ENCODE measurements around the gene THAP4.
"Not testable (repeated sequence)": the region's sequence is repeated elsewhere in the genome, so short reads cannot be mapped to it uniquely, and the experiment has no call there.

GRCh38 chr2:241589863-241590262 lies 47.1 kb downstream of the THAP4 start:
- not testable (repeated sequence) for TF ChIP-seq KAT7 (CRISPR knock-in tag; IDR thresholded peaks at IDR 0.05; ENCODE audit: borderline replicate concordance); CTCF (IDR thresholded peaks at IDR 0.05); ZBTB21 (CRISPR knock-in tag; IDR thresholded peaks at IDR 0.05; ENCODE audit: borderline replicate concordance); TEAD4 (CRISPR knock-in tag; IDR thresholded peaks at IDR 0.05); ATF1 (CRISPR knock-in tag; IDR thresholded peaks at IDR 0.05)
- TF ChIP-seq, protein P1, sequence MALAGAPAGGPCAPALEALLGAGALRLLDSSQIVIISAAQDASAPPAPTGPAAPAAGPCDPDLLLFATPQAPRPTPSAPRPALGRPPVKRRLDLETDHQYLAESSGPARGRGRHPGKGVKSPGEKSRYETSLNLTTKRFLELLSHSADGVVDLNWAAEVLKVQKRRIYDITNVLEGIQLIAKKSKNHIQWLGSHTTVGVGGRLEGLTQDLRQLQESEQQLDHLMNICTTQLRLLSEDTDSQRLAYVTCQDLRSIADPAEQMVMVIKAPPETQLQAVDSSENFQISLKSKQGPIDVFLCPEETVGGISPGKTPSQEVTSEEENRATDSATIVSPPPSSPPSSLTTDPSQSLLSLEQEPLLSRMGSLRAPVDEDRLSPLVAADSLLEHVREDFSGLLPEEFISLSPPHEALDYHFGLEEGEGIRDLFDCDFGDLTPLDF (CRISPR knock-in tag; IDR thresholded peaks at IDR 0.05): not testable (repeated sequence)

All from WTC11 (cell line).